DMS153 treated with DMSO at 0.1 percent for 48 hours (cell line): Measurements from ENCODE around the gene CCNJ.

ENCODE experiments used
- DNase-seq: peaks from one replicate; lab custom pipeline; 2025; ENCODE audit not compliant: unreplicated experiment; lab: John Stamatoyannopoulos, UW

CCNJ gene

GRCh38 chr10:96053985-96054384 lies 10.6 kb downstream of the CCNJ start:
- DNase-seq: no peak

DNA sequence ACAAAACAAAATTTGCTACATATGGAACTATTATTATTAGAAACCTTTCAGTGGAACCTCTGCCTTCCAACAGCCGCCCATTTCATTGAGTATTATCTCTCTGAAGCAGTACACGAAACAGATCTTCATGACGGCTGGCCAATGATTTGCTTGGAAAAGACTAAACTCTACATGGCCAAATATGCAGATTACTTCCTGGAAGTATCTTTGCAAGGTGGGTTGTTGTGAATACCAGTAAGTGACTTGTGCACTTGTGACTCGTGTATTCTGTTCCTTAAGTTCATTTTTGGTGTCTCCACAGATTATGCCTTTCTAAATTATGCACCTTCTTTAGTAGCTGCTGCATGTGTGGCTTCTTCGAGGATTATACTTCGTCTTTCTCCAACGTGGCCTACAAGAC lies 13.4 kb downstream of the CCNJ start:
- DNase-seq: no peak

GRCh38 chr10:96061232-96061631 lies 17.8 kb downstream of the CCNJ start:
- no peak for DNase-seq

- no peak for DNase-seq
Observed at GRCh38 chr10:96072674-96073073, 29.3 kb downstream of the CCNJ start.

- DNase-seq: no peak
Observed at GRCh38 chr10:96073722-96074121, 30.3 kb downstream of the CCNJ start.

GRCh38 chr10:96074776-96075175 lies 31.4 kb downstream of the CCNJ start:
- no peak for DNase-seq

DNA sequence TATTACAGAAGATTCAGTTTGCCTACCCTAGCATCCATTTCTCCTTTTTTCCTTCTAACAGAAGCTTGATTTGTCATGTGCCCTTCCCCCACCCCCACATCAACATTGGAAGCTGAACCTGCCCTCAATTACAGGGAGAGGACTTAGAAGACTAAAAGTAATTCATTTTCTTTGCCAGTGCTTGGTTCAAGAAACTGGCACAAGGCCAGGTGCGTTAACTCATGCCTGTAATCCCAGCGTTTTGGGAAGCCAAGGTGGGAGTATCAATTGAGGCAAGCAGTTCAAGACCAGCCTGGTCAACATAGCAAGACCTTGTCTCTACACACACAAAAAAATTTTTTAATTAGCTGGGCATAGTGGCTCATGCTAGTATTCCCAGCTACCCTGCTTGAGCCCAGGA lies 32.6 kb downstream of the CCNJ start:
- DNase-seq: no peak

DNA sequence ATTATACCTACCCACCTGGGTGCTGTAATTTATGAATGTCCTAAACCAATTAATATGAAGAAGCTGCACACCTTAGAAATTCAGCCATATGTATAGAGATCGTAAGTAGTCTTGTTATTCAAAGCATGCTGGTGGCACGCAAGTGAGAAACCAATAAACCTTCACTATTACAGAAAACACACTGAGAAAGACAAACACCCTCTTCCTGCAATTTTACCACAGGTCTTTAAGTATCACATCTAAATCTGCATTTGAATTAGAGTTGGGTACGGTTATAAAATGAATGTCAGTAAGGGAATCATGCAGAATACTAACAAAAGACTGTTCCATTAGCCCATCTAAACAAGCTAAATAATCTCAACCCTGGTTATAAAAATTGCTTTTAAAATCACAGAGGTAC lies 33.8 kb downstream of the CCNJ start:
- DNase-seq: no peak

GRCh38 chr10:96082153-96082552 lies 38.8 kb downstream of the CCNJ start:
- DNase-seq: no peak

GRCh38 chr10:96082748-96083147 lies 39.4 kb downstream of the CCNJ start:
- DNase-seq: no peak

DNA sequence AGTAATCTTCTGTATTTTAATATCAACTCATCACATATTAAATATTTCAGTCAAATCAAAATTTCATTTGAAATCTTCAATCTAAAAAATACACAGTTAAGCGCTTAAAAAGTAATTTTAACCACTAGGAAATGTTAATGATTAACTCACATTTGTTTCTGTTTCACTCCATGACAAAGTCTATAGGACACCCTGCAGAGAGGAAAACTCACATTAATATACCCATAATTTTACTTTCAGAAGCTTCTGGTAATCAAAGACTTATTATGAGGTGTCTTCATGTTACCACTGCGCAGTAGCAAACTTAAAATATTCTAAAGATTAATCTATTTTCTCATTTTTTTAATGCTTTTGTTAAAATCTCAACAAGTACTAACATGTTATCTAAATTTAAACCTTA lies 45.7 kb downstream of the CCNJ start:
- DNase-seq: no peak

DNA sequence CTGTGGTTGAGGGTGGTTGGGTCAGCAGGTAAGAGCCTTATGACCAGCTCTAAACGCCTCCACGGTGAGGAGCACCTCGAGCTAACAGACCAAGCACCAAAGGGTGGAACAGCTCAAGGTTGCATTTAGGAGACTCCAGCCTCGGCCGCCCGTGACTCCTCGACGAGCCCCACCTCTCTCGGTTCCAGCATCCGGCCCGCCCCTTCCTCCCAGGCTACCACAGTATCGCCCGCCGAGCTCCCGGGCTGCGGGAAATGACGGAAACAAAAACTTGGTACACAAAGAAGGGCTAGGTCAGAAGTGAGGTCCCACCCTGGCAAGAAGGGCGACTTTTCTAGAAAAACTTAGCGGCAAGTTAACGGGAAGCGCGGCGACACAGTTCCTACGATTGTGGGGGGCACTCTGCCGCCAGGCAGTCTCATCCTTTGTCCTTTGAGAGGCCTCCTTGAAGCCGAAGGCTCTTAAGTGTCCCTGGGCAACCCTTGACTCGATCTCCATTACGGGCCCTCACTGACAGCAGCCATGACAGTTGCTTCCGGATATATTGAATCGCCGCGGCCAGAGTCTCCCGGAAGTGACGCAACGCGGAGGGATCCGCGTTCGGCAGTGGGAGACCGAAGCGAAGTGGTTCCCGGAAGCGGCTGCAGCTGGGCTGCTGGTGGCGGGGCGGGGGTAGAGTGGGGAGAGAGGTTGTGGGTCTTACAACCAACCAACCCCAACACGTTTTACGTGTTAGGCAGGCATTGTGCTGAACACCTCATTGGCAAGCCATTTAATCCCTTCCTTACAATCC lies 46.5 kb downstream of the CCNJ start:
- DNase-seq: peak; percentile 83

- DNase-seq: no peak
Observed at GRCh38 chr10:96090463-96090800, 47.0 kb downstream of the CCNJ start.

DNA sequence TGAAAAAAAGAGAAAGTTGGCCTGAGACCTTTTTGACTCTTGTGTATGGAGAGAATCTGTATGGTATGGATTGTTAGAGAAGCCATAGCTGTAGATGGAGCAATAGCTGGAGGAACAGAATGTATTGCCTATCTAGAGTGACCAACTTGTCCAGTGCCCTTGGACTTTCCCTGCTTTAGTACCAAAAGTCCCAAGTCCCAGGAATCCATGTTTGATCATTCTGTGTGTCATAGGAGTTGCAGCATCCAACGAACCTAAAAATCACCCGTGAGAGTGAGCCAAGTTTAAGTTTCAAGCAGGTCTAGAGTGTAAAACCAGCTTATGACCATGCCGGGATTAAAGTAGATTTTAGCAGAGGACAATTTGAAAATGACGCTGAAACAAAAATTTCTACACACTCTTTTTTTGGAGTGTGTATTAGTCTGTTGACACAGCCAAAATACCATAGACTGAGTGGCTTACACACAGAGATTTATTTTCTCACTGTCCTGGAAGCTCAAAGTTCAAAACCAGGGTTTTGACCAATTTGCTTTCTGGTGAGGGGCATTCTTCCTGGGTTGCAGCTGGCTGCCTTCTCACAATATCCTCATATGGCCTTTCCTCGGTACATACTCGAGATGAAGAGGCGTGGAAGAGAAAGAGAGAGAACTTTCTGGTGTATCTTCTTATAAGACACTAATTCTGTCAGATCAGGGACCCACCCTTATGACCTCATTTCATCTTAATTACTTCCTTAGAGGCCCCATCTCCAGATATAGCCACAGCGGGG lies 49.8 kb downstream of the CCNJ start:
- no peak for DNase-seq

- no peak for DNase-seq
Observed at GRCh38 chr10:96093948-96094347, 50.6 kb downstream of the CCNJ start.

DNA sequence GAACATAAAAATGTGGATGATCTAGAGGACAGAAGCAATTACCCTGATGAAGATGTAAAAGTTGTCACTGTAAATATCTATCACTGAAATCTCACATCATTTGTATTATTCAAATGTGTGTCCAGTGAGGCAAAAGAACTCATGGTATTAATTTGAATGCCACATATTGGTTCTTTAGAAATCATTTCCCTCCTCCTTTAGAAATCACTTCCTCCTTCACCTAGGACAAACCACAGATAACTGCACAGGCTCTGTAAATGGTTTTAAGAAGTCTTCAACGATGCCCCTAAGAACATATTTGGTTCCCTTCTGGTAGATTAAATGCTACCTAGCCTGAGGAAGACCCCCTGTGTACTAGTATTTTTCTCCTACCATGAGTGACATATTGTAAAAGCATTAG lies 53.6 kb downstream of the CCNJ start:
- no peak for DNase-seq

DNA sequence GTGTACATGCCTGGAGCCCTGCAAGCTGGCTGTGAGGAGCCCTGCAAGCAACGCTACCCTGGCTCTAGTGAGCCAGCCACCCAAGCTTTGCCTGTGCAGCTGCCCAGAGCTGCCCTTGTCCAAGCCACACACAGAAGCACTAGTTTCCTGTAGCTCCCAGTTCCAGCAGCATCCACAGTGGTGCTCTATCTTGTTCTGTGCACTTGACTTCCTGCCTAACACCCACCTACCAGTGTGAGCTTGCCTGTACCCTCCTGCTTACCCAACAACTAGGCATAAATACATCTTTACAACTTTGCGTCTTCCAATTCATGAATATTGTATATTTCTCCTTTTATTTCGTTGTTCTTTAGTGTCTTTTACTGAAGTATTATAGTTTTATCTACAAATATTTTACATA lies 54.5 kb downstream of the CCNJ start:
- no peak for DNase-seq

DNA sequence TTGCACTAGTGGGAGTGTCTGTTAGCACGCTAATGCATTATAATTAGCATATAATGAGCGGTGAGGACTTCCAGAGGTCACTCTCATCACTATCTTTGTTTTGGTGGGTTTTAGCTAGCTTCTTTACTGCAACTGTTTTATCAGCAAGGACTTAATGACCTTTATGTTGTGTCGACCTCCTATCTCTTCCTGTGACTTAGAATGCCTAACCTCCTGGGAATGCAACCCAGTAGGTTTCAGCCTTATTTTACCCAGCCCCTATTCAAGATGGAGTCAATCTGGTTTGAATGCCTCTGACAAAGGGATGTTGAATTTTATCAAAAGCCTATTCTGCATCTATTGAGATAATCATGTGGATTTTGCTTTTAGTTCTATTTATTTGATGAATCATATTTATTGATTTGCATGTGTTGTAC lies 64.2 kb downstream of the CCNJ start:
- DNase-seq: no peak
